ENCODE data around the gene ATF6B. TPM values are rescaled to one million over a fixed set of nuclear protein-coding genes. Genes with fewer than 3 reads are reported as not detected.

Gene ATF6B
- total RNA-seq, 6 experiments from 2014 or later: 80.0 to 96.2 (median 88.7) TPM

GRCh38 chr6:32164295-32164694, 36.2 kb upstream of the ATF6B start, which contains the start of gene EGFL8:
EGFL8 (plus strand) TSS chr6:32164595; CDS start chr6:32166166, 1,571 bp downstream.
- H3K27ac Mint-ChIP-seq: no peak within 1 kb of the TSS
- H3K36me3 Mint-ChIP-seq (ENCODE audit: low read depth): peaks cover 10% of the 10 kb centered on the region
- H3K27me3 Mint-ChIP-seq (ENCODE audit: insufficient read depth): peaks cover 8% of the 10 kb centered on the region
- TF ChIP-seq CTCF (IDR thresholded peaks at IDR 0.05): no peak
- no peak within 1 kb of the TSS for H3K4me3 Mint-ChIP-seq
- peaks cover 12% of the 10 kb centered on the region for H3K4me1 Mint-ChIP-seq (ENCODE audit: low read depth)
- DNase-seq: no peak
- no peaks in the 10 kb centered on the region for H3K9me3 Mint-ChIP-seq

- Mint-ChIP-seq H3K4me1 (ENCODE audit: low read depth) (peaks cover 6% of the 10 kb centered on the region), H3K36me3 (ENCODE audit: low read depth) (peaks cover 11% of the 10 kb centered on the region), H3K4me3 (no peak overlapping the region), H3K9me3 (no peaks in the 10 kb centered on the region), H3K27ac (no peak overlapping the region), H3K27me3 (ENCODE audit: insufficient read depth) (peaks cover 7% of the 10 kb centered on the region)
- TF ChIP-seq CTCF (IDR thresholded peaks at IDR 0.05): no peak
- no peak for DNase-seq
Observed at GRCh38 chr6:32163559-32164258, 35.7 kb upstream of the ATF6B start.

DNA sequence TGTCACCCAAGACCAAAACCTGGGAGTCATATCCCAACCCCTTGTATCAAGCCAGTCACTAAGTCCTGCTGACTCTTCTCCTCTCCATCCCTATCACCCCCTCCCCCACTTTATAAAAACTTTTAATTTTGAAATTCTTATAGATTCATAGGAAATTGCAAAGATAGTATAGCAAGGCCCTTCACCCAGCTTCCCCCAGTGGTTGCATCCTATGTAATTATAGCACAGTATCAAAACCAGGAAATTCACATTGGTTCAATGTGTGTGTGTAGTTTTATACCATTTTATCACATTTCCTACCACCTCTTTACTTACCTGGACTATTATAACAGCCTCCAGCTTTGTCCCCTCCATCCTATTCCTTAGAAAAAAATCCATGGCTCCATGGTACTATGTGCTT, 30.0 kb upstream of the ATF6B start:
- Mint-ChIP-seq H3K4me1 (ENCODE audit: low read depth) (peaks cover 21% of the 10 kb centered on the region), H3K27ac (no peak overlapping the region), H3K36me3 (ENCODE audit: low read depth) (peaks cover 16% of the 10 kb centered on the region), H3K27me3 (ENCODE audit: insufficient read depth) (peaks cover 2% of the 10 kb centered on the region), H3K9me3 (no peaks in the 10 kb centered on the region), H3K4me3 (no peak overlapping the region)
- TF ChIP-seq CTCF (IDR thresholded peaks at IDR 0.05): no peak
- no peak for DNase-seq

- no peak for DNase-seq
- TF ChIP-seq CTCF (IDR thresholded peaks at IDR 0.05): no peak
- Mint-ChIP-seq H3K4me1 (ENCODE audit: low read depth) (peaks cover 32% of the 10 kb centered on the region), H3K27me3 (ENCODE audit: insufficient read depth) (no peaks in the 10 kb centered on the region; the same call in none of the 2 replicates), H3K27ac (no peak overlapping the region), H3K4me3 (no peak overlapping the region), H3K36me3 (ENCODE audit: low read depth) (peaks cover 16% of the 10 kb centered on the region), H3K9me3 (no peaks in the 10 kb centered on the region)
Observed at GRCh38 chr6:32156891-32157290, 28.8 kb upstream of the ATF6B start.

DNA sequence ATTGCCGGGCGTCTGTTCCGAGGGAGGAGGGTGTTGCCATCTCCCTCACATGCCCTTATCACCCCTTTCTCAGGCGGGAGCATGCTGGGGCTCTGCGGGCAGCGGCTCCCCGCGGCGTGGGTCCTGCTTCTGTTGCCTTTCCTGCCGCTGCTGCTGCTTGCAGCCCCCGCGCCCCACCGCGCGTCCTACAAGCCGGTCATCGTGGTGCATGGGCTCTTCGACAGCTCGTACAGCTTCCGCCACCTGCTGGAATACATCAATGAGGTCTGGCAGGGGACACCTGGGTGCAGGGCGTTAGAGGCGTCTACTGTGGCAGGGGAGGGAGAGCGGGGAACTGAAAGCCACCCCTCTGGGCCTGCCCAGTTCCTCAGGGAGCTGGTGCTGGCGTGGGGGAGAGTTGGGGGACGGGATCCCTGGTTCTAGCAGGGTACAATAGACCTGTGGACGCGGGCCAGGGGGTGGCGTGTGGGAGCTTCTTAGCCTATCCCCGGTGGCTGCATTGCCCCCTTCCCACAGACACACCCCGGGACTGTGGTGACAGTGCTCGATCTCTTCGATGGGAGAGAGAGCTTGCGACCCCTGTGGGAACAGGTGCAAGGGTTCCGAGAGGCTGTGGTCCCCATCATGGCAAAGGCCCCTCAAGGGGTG, 26.6 kb upstream of the ATF6B start:
- peaks cover 16% of the 10 kb centered on the region for H3K36me3 Mint-ChIP-seq (ENCODE audit: low read depth)
- TF ChIP-seq CTCF (IDR thresholded peaks at IDR 0.05): peak; percentile 76
- peaks cover 2% of the 10 kb centered on the region for H3K27me3 Mint-ChIP-seq (ENCODE audit: insufficient read depth)
- peaks cover 43% of the 10 kb centered on the region for H3K4me1 Mint-ChIP-seq (ENCODE audit: low read depth)
- H3K27ac Mint-ChIP-seq: peak overlapping the region; percentile 97
- peak overlapping the region; percentile 100 for H3K4me3 Mint-ChIP-seq
- no peaks in the 10 kb centered on the region for H3K9me3 Mint-ChIP-seq
- DNase-seq: peak; percentile 61
